SK-N-SH treated with all-trans-retinoic acid at 6 μM for 48 hours (cell line): ENCODE data around the gene CHSY3.

ENCODE experiments used
- ARNTL ChIP-seq: fragments of 450-650 bp; formaldehyde crosslinking; IDR thresholded peaks from 2 replicates; pipeline ENCODE4 v1.5.0; 2020; ENCODE audit warnings: low read depth, mild to moderate bottlenecking, moderate library complexity, borderline replicate concordance
- CSRNP3 ChIP-seq: fragments of 250-450 bp; sonication (Bioruptor Pico); IDR thresholded peaks from 2 replicates; pipeline ENCODE4 v1.5.1; 2021; ENCODE audit warnings: mild to moderate bottlenecking, moderate library complexity
- PATZ1 ChIP-seq: fragments of 250-450 bp; sonication (Bioruptor Pico); IDR thresholded peaks from 2 replicates; pipeline ENCODE4 v1.8.0; 2020; ENCODE audit warnings: mild to moderate bottlenecking, moderate library complexity, borderline replicate concordance

GRCh38 chr5:130099008-130099407 is 194.7 kb downstream of the CHSY3 start:
- no peak for TF ChIP-seq ARNTL (CRISPR knock-in tag)
- no peak for TF ChIP-seq CSRNP3 (CRISPR knock-in tag)
- no peak for TF ChIP-seq PATZ1
